ENCODE results near the gene ARHGEF7.

Gene ARHGEF7

GRCh38 chr13:111126509-111126908 lies 11.4 kb downstream of the ARHGEF7 start:
- Histone ChIP-seq H3K36me3 (ENCODE audit: control insufficient read depth in 5 of 5, insufficient read depth in 5 of 5, low read length in 5 of 5) (peaks cover 0 to 3% (median 0%) of the 10 kb centered on the region in 5 donors), H3K9me3 (ENCODE audit: control insufficient read depth in 5 of 5, low read length in 5 of 5) (no peaks in the 10 kb centered on the region), H3K27ac (ENCODE audit: low read depth, low read length) (no peak overlapping the region), H3K4me3 (ENCODE audit: low read depth in 1 of 5, low read length in 5 of 5) (no peak overlapping the region), H3K9ac (ENCODE audit: low read length in 5 of 5) (no peak overlapping the region), H3K4me1 (ENCODE audit: control insufficient read depth in 5 of 5, insufficient read depth in 5 of 5, low read length in 5 of 5) (peaks cover 0 to 17% (median 16%) of the 10 kb centered on the region in 5 donors), H3K27me3 (ENCODE audit: control insufficient read depth in 5 of 5, insufficient read depth in 4 of 5, low read length in 5 of 5) (no peaks in the 10 kb centered on the region)

DNA sequence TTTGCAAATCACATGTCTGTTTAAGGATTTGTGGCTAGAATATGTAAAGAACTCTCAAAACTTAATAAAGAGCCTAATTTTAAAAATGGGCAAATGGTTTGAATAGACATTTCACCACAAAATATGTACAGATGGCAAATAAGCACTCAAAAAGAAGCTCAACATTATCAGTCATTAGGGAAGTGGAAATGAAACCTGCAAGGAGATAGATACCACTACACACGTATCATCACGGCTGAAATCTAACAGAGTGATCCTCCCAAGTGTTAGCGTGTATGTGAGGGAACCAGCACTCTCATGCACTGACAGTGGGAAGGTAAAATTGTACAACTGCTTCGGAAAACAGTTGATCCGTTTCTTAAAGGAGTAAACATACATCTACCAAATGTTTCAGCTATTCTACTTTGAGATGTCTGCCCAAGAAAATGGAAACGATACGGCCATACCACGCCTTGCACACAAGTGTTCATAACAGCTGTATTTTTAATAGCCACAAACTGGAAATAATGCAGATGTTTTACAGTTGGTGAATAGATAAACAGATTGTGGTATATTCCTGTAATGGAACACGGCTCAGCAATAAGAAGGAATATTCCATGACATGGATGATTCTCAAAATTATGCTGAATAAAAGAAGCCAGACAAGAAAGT lies 14.5 kb downstream of the ARHGEF7 start:
- Histone ChIP-seq H3K9ac (ENCODE audit: low read length in 5 of 5) (no peak overlapping the region), H3K9me3 (ENCODE audit: control insufficient read depth in 5 of 5, low read length in 5 of 5) (no peaks in the 10 kb centered on the region), H3K27me3 (ENCODE audit: control insufficient read depth in 5 of 5, insufficient read depth in 4 of 5, low read length in 5 of 5) (no peaks in the 10 kb centered on the region), H3K27ac (ENCODE audit: low read depth, low read length) (no peak overlapping the region), H3K4me1 (ENCODE audit: control insufficient read depth in 5 of 5, insufficient read depth in 5 of 5, low read length in 5 of 5) (peaks cover 0 to 7% (median 4%) of the 10 kb centered on the region in 5 donors), H3K36me3 (ENCODE audit: control insufficient read depth in 5 of 5, insufficient read depth in 5 of 5, low read length in 5 of 5) (peaks cover 0 to 7% (median 4%) of the 10 kb centered on the region in 5 donors), H3K4me3 (ENCODE audit: low read depth in 1 of 5, low read length in 5 of 5) (no peak overlapping the region)

GRCh38 chr13:111130116-111130508 lies 15.0 kb downstream of the ARHGEF7 start:
- Histone ChIP-seq H3K9me3 (ENCODE audit: control insufficient read depth in 5 of 5, low read length in 5 of 5) (no peaks in the 10 kb centered on the region), H3K27me3 (ENCODE audit: control insufficient read depth in 5 of 5, insufficient read depth in 4 of 5, low read length in 5 of 5) (no peaks in the 10 kb centered on the region), H3K27ac (ENCODE audit: low read depth, low read length) (no peak overlapping the region), H3K36me3 (ENCODE audit: control insufficient read depth in 5 of 5, insufficient read depth in 5 of 5, low read length in 5 of 5) (peaks cover 0 to 7% (median 4%) of the 10 kb centered on the region in 5 donors), H3K4me3 (ENCODE audit: low read depth in 1 of 5, low read length in 5 of 5) (no peak overlapping the region), H3K4me1 (ENCODE audit: control insufficient read depth in 5 of 5, insufficient read depth in 5 of 5, low read length in 5 of 5) (peaks cover 0 to 7% (median 4%) of the 10 kb centered on the region in 5 donors), H3K9ac (ENCODE audit: low read length in 5 of 5) (no peak overlapping the region)

- no peaks in the 10 kb centered on the region for H3K27me3 ChIP-seq (ENCODE audit: control insufficient read depth in 5 of 5, insufficient read depth in 4 of 5, low read length in 5 of 5)
- H3K9me3 ChIP-seq (ENCODE audit: control insufficient read depth in 5 of 5, low read length in 5 of 5) = no peaks in the 10 kb centered on the region
- peaks cover 0 to 7% (median 4%) of the 10 kb centered on the region in 5 donors for H3K36me3 ChIP-seq (ENCODE audit: control insufficient read depth in 5 of 5, insufficient read depth in 5 of 5, low read length in 5 of 5)
- no peak overlapping the region for H3K27ac ChIP-seq (ENCODE audit: low read depth, low read length)
- H3K4me1 ChIP-seq (ENCODE audit: control insufficient read depth in 5 of 5, insufficient read depth in 5 of 5, low read length in 5 of 5) = peaks cover 0 to 4% (median 0%) of the 10 kb centered on the region in 5 donors
- no peak overlapping the region for H3K9ac ChIP-seq (ENCODE audit: low read length in 5 of 5)
- H3K4me3 ChIP-seq (ENCODE audit: low read depth in 1 of 5, low read length in 5 of 5) = no peak overlapping the region
These were observed 15.9 kb downstream of the ARHGEF7 start for GRCh38 chr13:111131048-111131447.

GRCh38 chr13:111131611-111132010 lies 16.5 kb downstream of the ARHGEF7 start:
- Histone ChIP-seq H3K4me1 (ENCODE audit: control insufficient read depth in 5 of 5, insufficient read depth in 5 of 5, low read length in 5 of 5) (peaks cover 0 to under 1% (median 0%) of the 10 kb centered on the region in 5 donors), H3K27me3 (ENCODE audit: control insufficient read depth in 5 of 5, insufficient read depth in 4 of 5, low read length in 5 of 5) (no peaks in the 10 kb centered on the region), H3K9me3 (ENCODE audit: control insufficient read depth in 5 of 5, low read length in 5 of 5) (no peaks in the 10 kb centered on the region), H3K4me3 (ENCODE audit: low read depth in 1 of 5, low read length in 5 of 5) (no peak overlapping the region), H3K9ac (ENCODE audit: low read length in 5 of 5) (no peak overlapping the region), H3K36me3 (ENCODE audit: control insufficient read depth in 5 of 5, insufficient read depth in 5 of 5, low read length in 5 of 5) (peaks cover 0 to 7% (median 4%) of the 10 kb centered on the region in 5 donors), H3K27ac (ENCODE audit: low read depth, low read length) (no peak overlapping the region)

DNA sequence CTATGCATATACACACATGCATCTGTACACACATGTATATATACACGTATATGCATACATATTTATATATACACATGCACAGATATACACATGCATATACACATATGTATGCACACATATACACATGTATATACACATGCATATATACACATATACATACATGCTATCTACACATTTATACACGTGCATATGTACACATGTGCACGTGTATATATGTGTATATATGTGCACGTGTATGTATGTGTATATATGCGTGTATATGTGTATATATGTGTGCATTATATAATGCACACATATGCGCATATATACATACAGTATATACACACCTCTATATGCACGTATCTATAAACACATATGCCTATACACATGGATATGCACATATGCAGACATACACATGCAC lies 17.8 kb downstream of the ARHGEF7 start:
- H3K27me3 ChIP-seq (ENCODE audit: control insufficient read depth in 5 of 5, insufficient read depth in 4 of 5, low read length in 5 of 5) = no peaks in the 10 kb centered on the region
- H3K9me3 ChIP-seq (ENCODE audit: control insufficient read depth in 5 of 5, low read length in 5 of 5) = no peaks in the 10 kb centered on the region
- no peak overlapping the region for H3K4me3 ChIP-seq (ENCODE audit: low read depth in 1 of 5, low read length in 5 of 5)
- H3K36me3 ChIP-seq (ENCODE audit: control insufficient read depth in 5 of 5, insufficient read depth in 5 of 5, low read length in 5 of 5) = peaks cover 0 to 7% (median 4%) of the 10 kb centered on the region in 5 donors
- no peak overlapping the region for H3K9ac ChIP-seq (ENCODE audit: low read length in 5 of 5)
- H3K27ac ChIP-seq (ENCODE audit: low read depth, low read length) = no peak overlapping the region
- no peaks in the 10 kb centered on the region for H3K4me1 ChIP-seq (ENCODE audit: control insufficient read depth in 5 of 5, insufficient read depth in 5 of 5, low read length in 5 of 5)

DNA sequence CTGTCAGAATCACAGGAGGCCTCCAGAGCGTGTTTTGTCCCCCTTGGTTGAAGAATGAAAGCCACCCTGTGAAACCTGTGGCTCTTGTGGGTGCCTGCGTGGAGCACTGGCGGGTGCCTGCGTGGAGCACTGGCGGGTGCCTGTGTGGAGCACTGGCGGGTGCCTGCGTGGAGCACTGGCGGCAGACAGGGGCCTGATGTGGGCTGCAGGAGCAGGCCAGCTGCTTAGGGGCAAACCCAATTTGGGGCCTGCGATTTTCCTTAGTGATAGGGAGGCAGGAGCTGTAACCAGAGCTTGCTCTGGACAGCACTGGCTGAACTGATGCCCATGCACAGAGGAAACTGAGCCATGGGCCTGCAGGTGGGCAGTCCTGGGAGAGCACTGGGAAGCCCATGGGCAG lies 24.3 kb downstream of the ARHGEF7 start:
- Histone ChIP-seq H3K27me3 (ENCODE audit: control insufficient read depth in 5 of 5, insufficient read depth in 4 of 5, low read length in 5 of 5) (peaks cover 0 to 2% (median 0%) of the 10 kb centered on the region in 5 donors), H3K9me3 (ENCODE audit: control insufficient read depth in 5 of 5, low read length in 5 of 5) (no peaks in the 10 kb centered on the region), H3K36me3 (ENCODE audit: control insufficient read depth in 5 of 5, insufficient read depth in 5 of 5, low read length in 5 of 5) (no peaks in the 10 kb centered on the region), H3K4me1 (ENCODE audit: control insufficient read depth in 5 of 5, insufficient read depth in 5 of 5, low read length in 5 of 5) (peaks cover 0 to 11% (median 6%) of the 10 kb centered on the region in 5 donors), H3K4me3 (ENCODE audit: low read depth in 1 of 5, low read length in 5 of 5) (no peak overlapping the region), H3K9ac (ENCODE audit: low read length in 5 of 5) (no peak overlapping the region), H3K27ac (ENCODE audit: low read depth, low read length) (no peak overlapping the region)

DNA sequence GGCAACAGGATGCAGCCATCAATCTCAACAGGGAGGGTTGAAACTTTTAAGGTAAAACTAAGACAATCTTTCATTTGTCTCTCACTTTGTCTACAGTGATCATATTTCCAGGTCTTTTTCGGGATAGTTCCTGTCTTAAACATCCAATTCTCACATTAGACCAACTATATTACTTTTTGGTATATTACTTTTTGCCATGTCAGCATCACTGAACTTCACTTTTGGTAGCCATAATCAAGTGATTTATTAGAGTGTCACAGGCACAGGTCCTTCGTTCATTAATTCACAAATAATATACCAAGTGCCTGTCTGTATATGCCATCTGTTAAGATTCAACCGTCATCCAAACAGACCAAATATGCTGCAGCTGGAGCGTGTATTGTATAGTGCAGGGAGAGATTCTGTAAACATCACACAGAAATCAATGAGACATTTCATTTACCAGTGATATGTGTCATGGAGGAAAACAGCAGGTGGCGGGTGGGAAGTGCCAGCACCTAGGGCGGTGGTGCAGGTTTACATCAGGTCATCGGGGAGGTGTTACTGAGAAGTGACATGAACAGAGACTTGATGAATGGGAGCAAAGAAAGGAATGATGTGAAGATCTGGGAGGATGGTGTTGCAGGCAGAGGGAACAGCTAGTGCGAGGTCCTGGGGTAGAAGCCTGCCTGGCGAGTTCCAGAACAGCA lies 24.9 kb downstream of the ARHGEF7 start:
- H3K4me3 ChIP-seq (ENCODE audit: low read depth in 1 of 5, low read length in 5 of 5) = no peak overlapping the region
- no peak overlapping the region for H3K9ac ChIP-seq (ENCODE audit: low read length in 5 of 5)
- H3K9me3 ChIP-seq (ENCODE audit: control insufficient read depth in 5 of 5, low read length in 5 of 5) = no peaks in the 10 kb centered on the region
- peaks cover 0 to 15% (median 9%) of the 10 kb centered on the region in 5 donors for H3K4me1 ChIP-seq (ENCODE audit: control insufficient read depth in 5 of 5, insufficient read depth in 5 of 5, low read length in 5 of 5)
- H3K27me3 ChIP-seq (ENCODE audit: control insufficient read depth in 5 of 5, insufficient read depth in 4 of 5, low read length in 5 of 5) = peaks cover 0 to 2% (median 0%) of the 10 kb centered on the region in 5 donors
- H3K27ac ChIP-seq (ENCODE audit: low read depth, low read length) = no peak overlapping the region
- H3K36me3 ChIP-seq (ENCODE audit: control insufficient read depth in 5 of 5, insufficient read depth in 5 of 5, low read length in 5 of 5) = no peaks in the 10 kb centered on the region

DNA sequence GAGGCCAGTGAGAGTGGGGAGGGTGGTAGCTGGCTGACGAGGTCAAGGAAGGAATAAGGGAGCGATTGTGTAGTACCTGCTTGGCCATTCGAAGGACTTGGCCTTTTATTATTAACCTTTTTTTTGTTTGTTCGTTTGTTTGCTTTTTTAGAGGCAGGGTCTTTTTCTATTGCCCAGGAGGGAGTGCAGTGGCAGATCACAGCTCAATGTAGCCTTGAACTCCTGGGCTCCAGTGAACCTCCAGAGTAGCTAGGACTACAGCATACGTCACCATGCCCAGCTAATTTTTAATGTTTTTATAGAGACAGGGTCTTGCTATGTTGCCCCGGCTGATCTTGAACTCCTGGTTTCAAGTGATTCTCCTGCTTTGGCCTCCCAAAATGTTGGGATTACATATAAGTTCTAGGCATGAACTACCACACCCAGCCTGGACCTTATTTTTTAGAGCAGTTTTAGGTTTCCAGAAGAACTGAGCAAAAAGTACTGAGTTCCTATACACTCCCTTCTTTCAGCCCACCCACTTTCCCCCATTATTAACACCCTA lies 25.5 kb downstream of the ARHGEF7 start:
- peaks cover 0 to 2% (median 0%) of the 10 kb centered on the region in 5 donors for H3K27me3 ChIP-seq (ENCODE audit: control insufficient read depth in 5 of 5, insufficient read depth in 4 of 5, low read length in 5 of 5)
- H3K9me3 ChIP-seq (ENCODE audit: control insufficient read depth in 5 of 5, low read length in 5 of 5) = no peaks in the 10 kb centered on the region
- peaks cover 0 to 20% (median 9%) of the 10 kb centered on the region in 5 donors for H3K4me1 ChIP-seq (ENCODE audit: control insufficient read depth in 5 of 5, insufficient read depth in 5 of 5, low read length in 5 of 5)
- H3K9ac ChIP-seq (ENCODE audit: low read length in 5 of 5) = no peak overlapping the region
- H3K36me3 ChIP-seq (ENCODE audit: control insufficient read depth in 5 of 5, insufficient read depth in 5 of 5, low read length in 5 of 5) = no peaks in the 10 kb centered on the region
- no peak overlapping the region for H3K4me3 ChIP-seq (ENCODE audit: low read depth in 1 of 5, low read length in 5 of 5)
- no peak overlapping the region for H3K27ac ChIP-seq (ENCODE audit: low read depth, low read length)

GRCh38 chr13:111142472-111142871 lies 27.4 kb downstream of the ARHGEF7 start:
- H3K4me1 ChIP-seq (ENCODE audit: control insufficient read depth in 5 of 5, insufficient read depth in 5 of 5, low read length in 5 of 5) = peaks cover 0 to 20% (median 19%) of the 10 kb centered on the region in 5 donors
- no peak overlapping the region for H3K9ac ChIP-seq (ENCODE audit: low read length in 5 of 5)
- H3K9me3 ChIP-seq (ENCODE audit: control insufficient read depth in 5 of 5, low read length in 5 of 5) = no peaks in the 10 kb centered on the region
- peaks cover 0 to 2% (median 0%) of the 10 kb centered on the region in 5 donors for H3K27me3 ChIP-seq (ENCODE audit: control insufficient read depth in 5 of 5, insufficient read depth in 4 of 5, low read length in 5 of 5)
- no peak overlapping the region for H3K27ac ChIP-seq (ENCODE audit: low read depth, low read length)
- H3K36me3 ChIP-seq (ENCODE audit: control insufficient read depth in 5 of 5, insufficient read depth in 5 of 5, low read length in 5 of 5) = no peaks in the 10 kb centered on the region
- no peak overlapping the region for H3K4me3 ChIP-seq (ENCODE audit: low read depth in 1 of 5, low read length in 5 of 5)

All from subcutaneous abdominal adipose tissue (tissue), 5 donors.